KMS-11 (cell line): ENCODE measurements around the gene PTPN14.

Source experiments
- H2AFZ ChIP-seq: fragments of 200-600 bp; sonication (generic); 2 replicates; pipeline ENCODE4 v1.6.1; 2016; ENCODE audit warnings: antibody characterized with exemption, mixed run types, low read depth
- H3K27ac ChIP-seq: fragments of 200-600 bp; sonication (generic); 2 replicates; pipeline ENCODE4 v1.6.1; 2016; ENCODE audit warnings: mild to moderate bottlenecking, mixed run types
- H3K27me3 ChIP-seq: fragments of 200-600 bp; sonication (generic); 2 replicates; pipeline ENCODE4 v1.6.1; 2017; ENCODE audit warnings: mild to moderate bottlenecking, low read depth, mixed run types, moderate library complexity; ENCODE audit not compliant: insufficient read depth
- H3K36me3 ChIP-seq: fragments of 200-600 bp; sonication (generic); 2 replicates; pipeline ENCODE4 v1.6.1; 2017; ENCODE audit warnings: mild to moderate bottlenecking, mixed run types; ENCODE audit not compliant: insufficient read depth
- H3K4me1 ChIP-seq: fragments of 200-600 bp; sonication (generic); 2 replicates; pipeline ENCODE4 v1.6.1; 2016; ENCODE audit warnings: mild to moderate bottlenecking, low read depth, mixed run types; ENCODE audit not compliant: poor library complexity, severe bottlenecking
- H3K4me2 ChIP-seq: fragments of 200-600 bp; sonication (generic); 2 replicates; pipeline ENCODE4 v1.7.0; 2016; ENCODE audit warnings: mild to moderate bottlenecking, mixed run types
- H3K4me3 ChIP-seq: fragments of 200-600 bp; sonication (generic); IDR thresholded peaks from 2 replicates; pipeline ENCODE4 v1.6.1; 2017; ENCODE audit warnings: low read depth, low read length, mixed read lengths; ENCODE audit not compliant: insufficient read depth
- H3K79me2 ChIP-seq: fragments of 200-600 bp; sonication (generic); 2 replicates; pipeline ENCODE4 v1.6.1; 2016; ENCODE audit warnings: low read depth, mixed run types; ENCODE audit not compliant: insufficient read depth
- H3K9ac ChIP-seq: fragments of 200-600 bp; sonication (generic); 2 replicates; pipeline ENCODE4 v1.6.1; 2016; ENCODE audit warnings: mild to moderate bottlenecking, mixed run types
- H4K20me1 ChIP-seq: fragments of 200-600 bp; sonication (generic); 2 replicates; pipeline ENCODE4 v1.6.1; 2016; ENCODE audit warnings: mild to moderate bottlenecking, mixed run types; ENCODE audit not compliant: insufficient read depth
- TF ChIP-seq, protein P1 (sequence below): fragments of 200-600 bp; sonication (generic); conservative IDR thresholded peaks from 2 replicates; pipeline ENCODE4 v1.6.1; 2017; ENCODE audit warnings: low read depth, mild to moderate bottlenecking, antibody characterized with exemption, low read length, moderate library complexity, mixed read lengths

PTPN14 gene

DNA sequence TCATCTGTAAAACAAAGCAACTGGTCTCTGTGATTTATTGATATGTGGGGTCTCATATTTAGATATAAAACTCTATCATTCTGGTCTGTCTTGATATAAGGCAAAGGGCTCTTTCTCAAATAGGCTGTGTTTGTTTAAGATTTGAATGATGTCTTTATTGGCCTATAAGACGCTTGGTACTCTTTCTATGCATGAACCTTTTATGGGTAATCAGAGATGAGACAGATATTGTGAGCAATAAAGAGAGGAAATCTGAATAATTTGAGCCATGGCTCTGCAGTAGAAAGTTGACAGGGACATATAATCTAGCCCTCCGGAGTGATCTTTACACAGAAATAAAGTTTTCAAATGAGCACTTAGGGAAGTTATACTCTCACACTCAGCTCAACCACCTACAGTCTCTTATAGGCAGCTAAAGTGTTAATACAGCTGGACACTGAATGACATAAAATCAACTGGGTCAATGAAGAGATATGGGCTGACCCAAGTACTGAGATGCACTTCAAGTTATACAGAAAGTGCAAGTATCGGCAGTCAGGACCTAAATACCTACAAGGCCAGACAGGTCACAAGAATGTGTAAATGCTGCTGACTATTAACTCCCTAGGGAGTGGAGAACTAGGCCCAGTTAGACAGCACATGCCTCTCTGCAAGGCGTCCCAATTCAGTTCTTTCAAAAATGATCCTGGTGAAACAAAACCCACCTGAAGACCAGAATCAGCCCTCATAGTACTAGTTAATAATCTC, 111.0 kb downstream of the PTPN14 start:
- Histone ChIP-seq H3K9ac (no peak overlapping the region), H3K79me2 (no peaks in the 10 kb centered on the region), H3K4me2 (peak overlapping the region; percentile 54; the same call in 1 of the 2 replicates), H2AFZ (no peak overlapping the region), H4K20me1 (no peaks in the 10 kb centered on the region), H3K36me3 (no peaks in the 10 kb centered on the region), H3K4me3 (no peak overlapping the region), H3K27me3 (no peaks in the 10 kb centered on the region), H3K27ac (no peak overlapping the region), H3K4me1 (peaks cover 24% of the 10 kb centered on the region)
- TF ChIP-seq, protein P1, sequence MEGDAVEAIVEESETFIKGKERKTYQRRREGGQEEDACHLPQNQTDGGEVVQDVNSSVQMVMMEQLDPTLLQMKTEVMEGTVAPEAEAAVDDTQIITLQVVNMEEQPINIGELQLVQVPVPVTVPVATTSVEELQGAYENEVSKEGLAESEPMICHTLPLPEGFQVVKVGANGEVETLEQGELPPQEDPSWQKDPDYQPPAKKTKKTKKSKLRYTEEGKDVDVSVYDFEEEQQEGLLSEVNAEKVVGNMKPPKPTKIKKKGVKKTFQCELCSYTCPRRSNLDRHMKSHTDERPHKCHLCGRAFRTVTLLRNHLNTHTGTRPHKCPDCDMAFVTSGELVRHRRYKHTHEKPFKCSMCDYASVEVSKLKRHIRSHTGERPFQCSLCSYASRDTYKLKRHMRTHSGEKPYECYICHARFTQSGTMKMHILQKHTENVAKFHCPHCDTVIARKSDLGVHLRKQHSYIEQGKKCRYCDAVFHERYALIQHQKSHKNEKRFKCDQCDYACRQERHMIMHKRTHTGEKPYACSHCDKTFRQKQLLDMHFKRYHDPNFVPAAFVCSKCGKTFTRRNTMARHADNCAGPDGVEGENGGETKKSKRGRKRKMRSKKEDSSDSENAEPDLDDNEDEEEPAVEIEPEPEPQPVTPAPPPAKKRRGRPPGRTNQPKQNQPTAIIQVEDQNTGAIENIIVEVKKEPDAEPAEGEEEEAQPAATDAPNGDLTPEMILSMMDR, result no peak

DNA sequence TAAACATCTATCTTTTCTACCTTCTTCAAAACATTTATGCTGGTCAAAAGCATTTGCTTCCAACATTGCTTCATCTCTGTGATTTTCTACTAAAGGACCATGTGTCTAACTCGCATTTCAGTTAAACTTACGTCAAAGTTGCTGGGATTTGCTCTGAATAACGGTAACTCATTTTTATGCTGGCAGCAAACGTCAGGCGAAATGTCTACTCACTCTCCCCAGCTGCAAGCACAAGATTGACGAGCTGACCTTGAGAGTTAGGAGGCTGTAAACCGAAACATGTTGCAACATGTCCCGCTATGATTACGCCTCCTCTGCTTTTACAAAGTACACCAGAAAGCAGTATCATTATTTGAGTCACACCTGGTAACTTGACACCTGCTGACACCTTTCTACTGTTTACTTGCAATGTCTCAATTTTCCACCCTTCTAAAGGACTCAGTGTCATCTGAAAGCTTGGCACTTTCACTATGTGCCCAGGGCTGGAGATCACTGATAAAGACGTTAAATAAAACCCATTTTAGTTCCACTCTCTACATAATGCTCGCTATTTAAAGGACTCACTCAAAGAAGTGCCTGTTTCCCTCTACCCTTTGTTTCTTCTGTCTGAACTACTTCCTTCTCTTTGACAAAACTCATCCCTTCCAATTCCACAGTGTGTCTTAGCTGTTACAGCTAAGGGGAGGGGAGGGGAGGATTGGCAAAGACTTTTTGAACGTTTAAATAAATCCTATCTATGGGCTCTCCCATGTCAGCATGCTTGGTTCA, 111.9 kb downstream of the PTPN14 start:
- Histone ChIP-seq H3K9ac (peak overlapping the region; percentile 13; the same call in 1 of the 2 replicates), H3K4me2 (peak overlapping the region; percentile 54), H3K27me3 (no peaks in the 10 kb centered on the region), H3K79me2 (no peaks in the 10 kb centered on the region), H3K4me3 (peak overlapping the region; percentile 78), H3K27ac (peak overlapping the region; percentile 12; the same call in 1 of the 2 replicates), H4K20me1 (no peaks in the 10 kb centered on the region), H3K4me1 (peaks cover 24% of the 10 kb centered on the region), H3K36me3 (no peaks in the 10 kb centered on the region), H2AFZ (peak overlapping the region; percentile 45; the same call in 1 of the 2 replicates)
- TF ChIP-seq, protein P1, result no peak

DNA sequence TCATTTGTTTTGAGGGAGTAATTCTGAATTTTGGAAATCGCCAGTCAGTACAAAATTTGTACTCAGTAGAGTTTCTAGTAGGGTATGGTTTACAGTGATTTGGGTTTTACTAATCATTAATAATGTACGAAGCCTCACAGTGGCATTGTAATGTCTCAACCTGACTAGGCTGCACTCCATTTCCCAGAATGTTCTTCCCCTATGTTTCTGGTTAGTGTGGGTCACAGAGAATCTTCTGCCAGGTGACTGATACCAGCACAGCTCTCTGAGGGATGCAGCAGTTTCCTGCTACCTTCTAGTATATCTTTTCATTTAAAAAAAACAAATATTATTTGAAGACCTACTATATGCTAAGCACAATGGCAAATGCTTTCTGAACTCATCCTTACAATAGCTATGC, 112.9 kb downstream of the PTPN14 start:
- Histone ChIP-seq H3K4me1 (peaks cover 24% of the 10 kb centered on the region), H3K27ac (no peak overlapping the region), H4K20me1 (no peaks in the 10 kb centered on the region), H3K4me2 (peak overlapping the region; percentile 54), H3K79me2 (no peaks in the 10 kb centered on the region), H2AFZ (peak overlapping the region; percentile 45; the same call in 1 of the 2 replicates), H3K36me3 (no peaks in the 10 kb centered on the region), H3K9ac (no peak overlapping the region), H3K4me3 (no peak overlapping the region), H3K27me3 (no peaks in the 10 kb centered on the region)
- TF ChIP-seq, protein P1, result no peak

DNA sequence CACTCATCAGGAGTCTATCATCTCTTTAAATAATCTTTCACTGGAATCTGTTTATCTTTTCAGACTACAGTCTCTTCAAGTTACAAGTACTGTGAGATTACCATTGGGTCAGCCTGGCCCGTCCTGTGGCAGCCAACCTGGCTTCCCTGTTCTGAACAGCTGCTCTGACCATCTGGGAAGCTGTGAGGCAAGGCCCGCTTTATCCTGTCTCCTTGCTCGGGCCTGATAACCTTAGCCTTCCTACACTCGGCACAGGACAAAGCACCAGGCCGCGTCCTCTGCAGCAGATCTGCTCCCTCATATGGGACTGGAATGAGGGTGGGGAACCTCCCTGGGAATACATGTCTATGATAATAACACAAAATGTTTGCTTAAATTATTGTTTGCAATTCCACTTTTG, 113.3 kb downstream of the PTPN14 start:
- Histone ChIP-seq H3K9ac (no peak overlapping the region), H3K27ac (no peak overlapping the region), H3K27me3 (no peaks in the 10 kb centered on the region), H3K36me3 (no peaks in the 10 kb centered on the region), H2AFZ (no peak overlapping the region), H3K4me1 (peaks cover 24% of the 10 kb centered on the region), H4K20me1 (no peaks in the 10 kb centered on the region), H3K4me2 (peak overlapping the region; percentile 54; the same call in 1 of the 2 replicates), H3K79me2 (no peaks in the 10 kb centered on the region), H3K4me3 (no peak overlapping the region)
- TF ChIP-seq, protein P1, result no peak
